Measurements from ENCODE around the gene MMP25.

The MMP25 gene

GRCh38 chr16:3017794-3018506, 28.4 kb upstream of the MMP25 start, which contains the start of gene CLDN6:
CLDN6 (minus strand) TSS chr16:3018183; CDS start chr16:3016021, 2,162 bp downstream.
- FAIRE-seq, result no peak

- FAIRE-seq, result no peak
Observed at GRCh38 chr16:3019594-3020246, 26.6 kb upstream of the MMP25 start.

- FAIRE-seq, result no peak
Observed at GRCh38 chr16:3020247-3020603, 26.1 kb upstream of the MMP25 start, which contains the start of gene TNFRSF12A. TNFRSF12A (plus strand) TSS chr16:3020368; CDS start chr16:3020398, 30 bp downstream.

GRCh38 chr16:3020604-3021448, 25.5 kb upstream of the MMP25 start:
- no peak for FAIRE-seq

GRCh38 chr16:3021449-3022207, 24.7 kb upstream of the MMP25 start:
- FAIRE-seq, result peak; percentile 85

- FAIRE-seq, result peak; percentile 71
Observed at GRCh38 chr16:3022208-3022683, 24.1 kb upstream of the MMP25 start.

- no peak for FAIRE-seq
Observed at GRCh38 chr16:3022684-3023414, 23.5 kb upstream of the MMP25 start.

GRCh38 chr16:3023415-3023668, 23.0 kb upstream of the MMP25 start:
- peak; percentile 9 for FAIRE-seq

- peak; percentile 91 for FAIRE-seq
Observed at GRCh38 chr16:3023669-3024478, 22.5 kb upstream of the MMP25 start, which contains the start of the genes HCFC1R1 and THOC6. HCFC1R1 (minus strand) TSS chr16:3023942; CDS start chr16:3023941, 1 bp downstream. THOC6 (plus strand) TSS chr16:3024035; CDS start chr16:3024327, 292 bp downstream.

- FAIRE-seq, result no peak
Observed at GRCh38 chr16:3025032-3026002, 21.0 kb upstream of the MMP25 start.

- no peak for FAIRE-seq
Observed at GRCh38 chr16:3026003-3026378, 20.4 kb upstream of the MMP25 start.

GRCh38 chr16:3026609-3027488, 19.5 kb upstream of the MMP25 start:
- no peak for FAIRE-seq

- no peak for FAIRE-seq
Observed at GRCh38 chr16:3027489-3027795, 18.9 kb upstream of the MMP25 start.

GRCh38 chr16:3027983-3028715, 18.2 kb upstream of the MMP25 start:
- FAIRE-seq, result no peak

GRCh38 chr16:3028716-3029319, 17.5 kb upstream of the MMP25 start:
- FAIRE-seq, result no peak

- FAIRE-seq, result no peak
Observed at GRCh38 chr16:3029491-3030221, 16.7 kb upstream of the MMP25 start.

All from A204.1 (cell line).